Stimulated activated CD4-positive, alpha-beta T cell treated with anti-CD3 and anti-CD28 coated beads, Interleukin-12 subunit alpha, Interleukin-12 subunit beta, amount 100 ng/mL, for 4 hours (primary cell): ENCODE measurements around the gene TPM1.
"Not testable (repeated sequence)": the region's sequence is repeated elsewhere in the genome, so short reads cannot be mapped to it uniquely, and the experiment has no call there.

Experiments
- DNase-seq: peaks from one replicate; pipeline ENCODE4 v3.0.0-alpha.2; 2020

TPM1 gene

DNA sequence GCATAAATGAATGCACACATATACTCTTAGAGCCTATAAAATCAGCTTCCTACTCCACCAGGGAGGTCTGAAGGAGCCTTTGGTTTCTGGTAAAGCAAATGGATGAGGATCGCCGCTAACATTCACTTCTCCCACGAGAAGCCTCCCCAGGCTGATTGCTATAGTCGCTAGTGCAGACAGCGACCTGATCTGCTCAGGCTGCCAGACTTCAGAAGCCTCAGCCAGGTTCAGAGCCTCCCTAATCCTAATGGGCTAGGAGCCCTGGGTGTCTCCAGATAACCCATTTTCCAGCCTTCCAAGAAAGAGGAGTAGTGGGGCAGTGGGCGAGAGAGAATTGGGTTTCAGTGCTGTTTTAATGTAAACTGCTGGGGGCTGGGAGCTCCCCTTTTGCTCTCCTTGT, 35.4 kb downstream of the TPM1 start:
- DNase-seq, result no peak

DNA sequence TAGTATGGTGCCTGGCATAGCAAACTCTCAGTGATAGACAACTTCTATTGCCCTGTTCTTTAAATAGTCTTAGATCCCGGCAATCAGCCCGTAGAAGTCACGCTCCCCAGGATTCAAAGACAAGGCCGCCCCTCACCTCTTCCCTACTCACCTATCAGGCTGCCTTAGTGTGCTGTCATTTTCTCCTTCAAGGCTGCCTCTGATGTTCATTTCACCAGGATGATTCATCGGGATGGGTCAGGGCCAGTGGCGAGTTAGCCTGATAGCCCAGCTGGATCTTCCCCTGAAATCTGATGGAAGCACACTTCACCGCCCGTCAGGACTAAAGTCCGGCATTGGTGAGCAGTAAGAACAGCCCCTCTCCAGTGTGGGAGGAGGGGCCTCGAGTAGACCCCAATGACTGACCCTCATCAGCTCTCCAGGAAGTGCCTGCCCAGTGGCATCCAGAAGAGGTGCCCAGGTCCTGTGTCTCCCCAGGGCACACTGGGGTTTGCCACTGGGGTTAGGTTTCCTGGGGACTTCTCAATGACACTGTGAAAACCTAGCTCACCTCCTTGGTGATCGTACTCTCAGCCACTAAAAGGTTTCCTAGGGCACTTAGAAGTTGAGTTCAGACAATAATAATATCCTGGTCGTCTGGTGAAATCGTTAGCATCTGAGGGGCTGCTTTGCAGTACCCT, 37.5 kb downstream of the TPM1 start:
- DNase-seq, result no peak

DNA sequence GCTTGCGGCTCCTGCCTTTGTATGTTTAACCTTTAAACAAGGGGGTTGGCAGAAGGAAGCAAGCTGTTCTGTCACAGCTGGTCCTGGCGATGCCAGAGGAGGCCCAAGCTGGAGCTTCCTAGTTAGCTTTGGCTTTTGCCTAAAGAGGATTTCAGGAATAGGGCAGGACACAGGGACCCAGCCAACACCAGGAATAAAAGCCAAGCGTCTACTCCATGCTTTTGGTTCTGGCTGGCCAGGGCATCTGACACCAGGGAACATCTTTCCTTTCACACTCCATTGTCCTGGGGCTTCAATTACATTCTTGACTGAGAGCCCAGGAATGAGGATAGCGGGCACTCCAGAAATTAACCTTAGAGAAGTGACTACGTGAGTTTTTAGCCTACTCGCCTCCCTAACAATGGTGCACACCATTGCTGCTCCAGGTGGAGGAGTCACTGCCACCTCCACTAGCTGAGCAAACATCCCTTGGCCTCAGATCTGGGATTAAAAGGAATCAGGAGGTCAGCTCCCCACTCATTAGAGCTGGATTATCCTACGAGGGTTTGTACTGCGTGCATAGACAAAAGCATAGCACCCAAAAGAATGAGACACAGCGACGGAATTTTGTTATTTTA, 38.2 kb downstream of the TPM1 start:
- no peak for DNase-seq

DNA sequence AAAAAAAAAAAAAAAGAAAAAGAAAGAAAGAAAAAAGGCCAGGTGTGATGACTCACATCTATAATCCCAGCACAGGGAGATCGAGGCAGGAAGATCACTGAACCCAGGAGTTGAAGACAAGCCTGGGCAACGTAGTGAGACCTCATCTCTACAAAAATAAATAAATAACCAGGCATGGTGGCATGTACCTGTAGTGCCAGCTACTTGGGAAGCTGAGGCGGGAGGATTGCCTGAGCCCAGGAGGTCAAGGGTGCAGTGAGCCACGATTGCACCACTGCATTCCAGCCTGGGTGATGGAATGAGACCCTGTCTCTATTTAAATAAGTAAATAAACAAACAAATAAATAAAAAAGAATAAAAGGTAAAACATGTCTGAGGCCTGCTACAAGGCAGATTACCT, 39.8 kb downstream of the TPM1 start:
- no peak for DNase-seq

DNA sequence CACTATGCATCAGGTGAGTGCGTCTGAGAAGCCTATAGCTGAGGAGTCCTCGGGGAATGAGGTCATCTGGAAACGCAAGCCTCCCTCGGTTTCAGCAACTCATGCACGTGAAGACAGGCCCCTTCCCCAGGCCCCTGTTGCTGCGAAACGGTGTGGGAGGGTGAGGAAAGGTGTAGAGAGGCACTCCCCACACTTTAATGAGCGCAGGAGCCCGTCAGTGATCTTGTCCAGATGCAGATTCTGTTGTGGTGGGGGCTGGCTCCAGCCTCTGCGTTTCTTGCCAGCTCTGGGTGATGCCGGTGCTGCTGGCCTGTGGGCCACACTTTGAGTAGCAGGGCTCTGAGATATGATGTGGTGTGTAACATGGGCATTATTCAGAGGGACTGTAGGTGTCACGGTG, 40.5 kb downstream of the TPM1 start:
- DNase-seq, result no peak

DNA sequence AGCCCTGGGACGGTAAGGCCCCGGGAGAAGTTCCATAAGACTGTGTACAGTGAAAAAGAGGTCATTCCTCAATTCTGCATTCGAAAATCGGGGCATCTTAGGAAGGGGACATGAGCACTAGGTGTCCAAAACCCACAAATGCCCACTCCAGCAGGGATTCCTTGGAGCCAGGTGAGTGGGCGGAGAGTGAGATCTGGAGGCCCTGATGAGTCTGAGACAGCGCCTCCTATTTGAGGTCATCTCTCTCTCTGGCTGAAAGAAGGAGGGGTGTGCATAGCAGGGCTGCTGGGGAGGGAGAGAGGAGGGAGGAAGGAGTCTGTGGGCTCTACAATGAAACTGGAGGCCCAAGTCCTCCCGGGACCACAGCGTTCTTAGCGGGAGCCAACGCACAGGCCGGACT, 41.0 kb downstream of the TPM1 start:
- no peak for DNase-seq

DNA sequence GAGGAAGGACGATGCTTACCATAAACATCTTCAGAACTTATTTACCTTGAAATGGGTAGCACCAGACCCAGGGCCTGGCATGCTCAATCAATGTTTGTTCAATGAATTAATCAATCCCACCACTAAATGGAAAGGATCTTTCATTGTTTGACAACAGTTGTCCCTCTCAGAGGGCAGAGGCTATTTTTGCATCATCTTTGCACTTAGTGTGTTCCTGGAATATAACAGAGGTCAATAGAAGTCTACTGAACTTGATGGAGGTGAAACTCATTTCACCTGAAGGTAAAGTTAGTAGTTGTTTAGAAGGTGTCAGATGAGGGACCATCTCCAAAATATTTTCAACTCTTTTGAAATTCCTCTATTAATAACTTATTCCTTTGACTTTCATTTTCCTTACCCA, 42.3 kb downstream of the TPM1 start:
- DNase-seq, result no peak

DNA sequence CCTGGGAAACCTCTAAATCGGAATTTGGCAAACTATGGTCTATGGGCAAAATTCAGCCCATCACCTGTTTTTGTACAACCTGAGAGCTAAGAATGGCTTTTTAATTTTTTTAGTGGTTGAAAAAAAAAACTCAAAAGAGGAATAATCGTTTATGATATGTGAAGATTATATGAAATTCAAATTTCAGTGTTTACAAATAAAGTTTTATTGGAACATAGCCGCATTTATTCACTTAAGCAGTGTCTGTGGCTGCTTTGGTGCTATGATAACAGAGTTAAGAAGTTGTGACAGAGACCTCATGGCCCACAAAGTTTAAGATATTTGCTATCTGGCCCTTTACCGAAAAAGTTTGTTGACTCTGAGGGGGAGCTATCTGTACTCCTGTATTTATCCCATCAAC, 42.7 kb downstream of the TPM1 start:
- DNase-seq, result no peak

DNA sequence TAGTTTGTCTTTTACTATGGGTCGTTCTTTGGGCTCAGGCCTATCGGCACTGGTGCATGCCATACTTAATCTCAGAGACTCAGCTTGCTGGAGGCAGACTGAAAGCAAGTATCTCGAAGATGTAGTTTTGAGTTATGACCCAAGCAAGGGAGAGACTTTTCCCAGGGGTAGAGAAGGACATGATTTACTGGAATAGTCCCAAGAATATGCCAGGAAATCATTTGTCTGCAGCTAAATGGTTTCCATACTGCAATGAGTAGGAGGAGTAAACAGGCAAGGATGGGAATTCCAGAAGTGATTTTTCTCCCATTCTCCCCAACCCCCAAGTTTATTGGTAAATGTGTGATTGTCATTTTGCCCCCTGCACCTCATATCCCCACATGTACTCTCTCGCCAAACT, 43.7 kb downstream of the TPM1 start:
- no peak for DNase-seq

DNA sequence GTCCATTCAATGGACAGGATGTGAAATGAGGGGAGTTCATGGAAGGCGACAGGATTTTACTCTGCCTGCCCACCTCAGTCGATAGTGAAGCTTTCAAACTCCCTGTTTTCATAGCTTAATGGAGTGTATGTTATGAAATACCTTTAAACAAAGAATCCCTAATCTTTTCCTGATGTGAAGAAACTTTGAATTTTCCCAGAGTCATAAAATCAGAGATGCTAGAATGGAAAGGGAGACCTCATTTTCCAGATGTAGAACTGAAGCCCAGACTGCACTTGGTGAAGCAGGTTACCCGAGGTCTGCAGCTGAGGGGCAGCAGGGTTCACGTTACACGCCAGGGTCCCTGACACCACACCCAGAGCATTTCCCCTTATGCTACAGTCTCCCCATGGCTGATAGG, 44.4 kb downstream of the TPM1 start:
- no peak for DNase-seq

DNA sequence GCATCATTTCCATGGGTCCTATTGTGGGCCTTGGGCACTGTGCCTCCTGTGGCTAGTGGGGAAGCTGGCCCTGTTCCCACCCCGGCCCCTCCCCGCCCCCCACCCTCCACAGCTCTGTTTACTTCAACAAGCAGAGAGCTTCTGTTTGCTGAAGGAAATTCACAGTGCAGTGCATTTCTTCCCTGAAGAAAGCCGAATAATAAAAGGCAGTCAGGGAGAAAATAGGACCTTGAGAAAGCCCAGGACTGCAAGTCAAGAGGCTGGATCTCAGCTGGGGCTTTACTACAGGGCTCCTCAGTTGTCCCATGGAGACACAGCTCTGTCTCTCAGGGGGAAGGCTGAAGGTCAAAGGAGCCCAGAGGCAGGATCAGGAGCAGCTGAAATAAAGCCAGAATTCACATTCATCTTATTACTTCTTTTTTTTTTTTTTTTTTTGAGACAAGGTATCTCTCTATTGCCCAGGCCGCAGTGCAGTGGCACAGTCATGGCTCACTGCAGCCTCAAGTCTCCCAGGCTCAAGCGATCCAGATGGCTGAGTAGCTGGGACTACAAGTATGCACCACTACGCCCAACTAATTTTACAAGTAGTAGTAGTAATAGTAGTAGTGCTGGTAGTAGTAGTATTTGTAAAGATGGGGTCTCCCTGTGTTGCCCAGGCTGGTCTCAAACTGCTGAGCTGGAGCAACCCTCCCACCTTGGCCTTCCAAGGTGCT, 46.1 kb downstream of the TPM1 start:
- no peak for DNase-seq

DNA sequence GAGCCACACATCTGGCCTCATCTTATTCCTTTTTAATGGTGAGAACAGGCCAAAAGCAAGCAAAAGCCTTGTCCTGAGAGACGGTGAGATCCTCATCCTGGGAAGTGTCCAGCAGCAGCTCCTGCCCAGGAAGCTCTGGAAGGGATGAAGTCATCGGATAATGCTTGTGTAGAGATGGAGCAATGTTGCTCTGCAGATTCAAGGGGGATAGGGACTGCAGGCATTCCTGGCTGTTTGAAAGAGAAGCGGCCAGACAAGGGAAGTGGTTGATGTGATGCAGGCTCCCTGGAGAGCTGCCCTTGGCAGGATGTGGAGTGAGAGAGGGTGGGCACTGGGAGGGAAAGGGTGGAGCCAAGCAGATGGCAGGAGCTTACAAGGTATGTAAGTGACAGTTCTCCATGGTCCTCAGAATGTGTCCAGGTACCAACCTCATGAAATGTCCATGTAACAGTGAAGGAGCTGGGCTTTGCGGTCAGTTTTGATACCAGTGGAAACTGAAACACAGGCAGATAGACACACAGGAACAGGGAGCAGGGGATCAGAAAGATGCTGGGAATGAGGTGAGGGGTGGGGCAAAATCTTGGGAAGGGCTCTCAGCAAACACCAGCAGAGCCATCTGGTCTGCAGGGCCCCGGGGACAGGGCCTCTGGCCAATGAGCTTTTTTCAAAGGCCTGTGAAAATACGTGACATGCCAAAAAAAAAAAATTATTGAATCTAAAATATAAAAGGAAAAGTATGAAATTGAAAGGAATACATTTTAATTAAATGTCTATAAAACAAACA, 46.9 kb downstream of the TPM1 start:
- DNase-seq, result no peak

DNA sequence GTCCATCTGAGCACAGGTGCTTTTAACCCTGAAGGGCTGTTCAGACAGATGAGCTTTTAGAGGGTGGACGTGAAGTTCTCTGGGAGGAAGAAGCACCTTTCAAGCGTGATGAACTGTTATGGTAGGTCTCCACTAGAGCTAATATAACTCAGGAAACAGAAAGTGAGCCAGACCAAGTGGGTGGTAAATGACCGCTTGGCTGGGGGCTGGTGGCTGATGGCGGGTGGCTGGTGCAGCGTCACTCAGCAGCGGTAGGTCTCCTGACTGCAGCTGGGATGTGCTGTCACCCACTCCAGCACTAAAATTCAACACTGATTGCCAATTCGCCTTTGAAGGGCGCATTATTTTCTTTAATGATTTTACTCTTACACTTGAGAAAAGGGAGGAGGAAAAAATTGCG, 47.9 kb downstream of the TPM1 start:
- DNase-seq, result no peak

DNA sequence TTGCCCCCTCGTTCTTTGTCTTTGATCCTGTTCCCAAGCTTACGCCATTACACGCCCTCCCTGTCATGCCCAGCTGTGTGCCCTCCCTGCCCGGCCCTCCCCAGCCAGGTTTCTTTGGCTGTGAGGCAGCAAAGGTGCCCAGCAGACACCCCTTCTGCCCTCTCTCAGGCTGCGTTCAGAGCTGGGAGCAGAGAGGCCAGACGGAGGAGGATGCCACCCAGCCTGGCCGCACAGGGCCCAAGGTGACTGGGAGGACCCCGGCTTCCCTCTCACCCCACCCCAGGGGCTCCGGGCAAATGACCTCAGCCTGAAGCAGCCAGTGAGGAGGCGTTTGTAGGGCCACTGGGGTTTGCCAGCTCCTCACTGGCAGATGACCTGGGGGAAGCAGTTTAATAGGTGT, 48.3 kb downstream of the TPM1 start:
- no peak for DNase-seq

DNA sequence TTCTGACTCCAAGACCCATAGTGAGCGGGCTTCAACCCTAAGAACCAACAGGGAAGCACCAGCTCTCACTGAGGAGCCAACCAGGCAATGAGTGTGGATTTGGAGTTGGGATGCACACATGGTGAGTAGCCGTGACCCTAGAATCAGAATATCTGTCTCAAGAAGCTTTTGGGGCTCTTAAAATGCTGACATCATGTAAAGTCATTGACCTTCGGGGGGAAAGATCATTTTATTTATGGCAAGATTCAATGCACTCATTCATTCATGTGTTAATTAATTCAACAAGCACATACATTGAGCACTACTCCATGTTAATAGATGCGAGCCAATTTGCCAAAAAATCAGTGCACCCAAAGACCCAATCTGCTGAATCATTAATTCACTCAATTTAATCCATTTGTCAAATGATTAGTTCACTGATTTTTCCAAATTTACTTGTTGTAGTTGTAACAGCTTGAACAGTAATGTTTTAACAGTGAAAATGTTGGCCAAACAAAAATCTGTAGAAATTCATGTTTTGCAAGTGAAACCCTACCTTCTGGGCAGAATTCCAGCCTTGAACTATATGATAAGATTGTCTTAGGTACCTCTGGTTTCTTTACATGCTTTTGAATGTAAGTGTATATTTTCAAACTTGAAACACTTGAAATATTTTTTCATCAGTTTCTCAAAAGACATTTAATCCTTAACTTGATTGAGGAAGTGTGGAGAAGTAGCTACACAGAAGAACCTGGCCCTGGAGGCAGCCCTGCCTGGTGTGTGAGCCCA, 49.3 kb downstream of the TPM1 start:
- DNase-seq, result no peak

DNA sequence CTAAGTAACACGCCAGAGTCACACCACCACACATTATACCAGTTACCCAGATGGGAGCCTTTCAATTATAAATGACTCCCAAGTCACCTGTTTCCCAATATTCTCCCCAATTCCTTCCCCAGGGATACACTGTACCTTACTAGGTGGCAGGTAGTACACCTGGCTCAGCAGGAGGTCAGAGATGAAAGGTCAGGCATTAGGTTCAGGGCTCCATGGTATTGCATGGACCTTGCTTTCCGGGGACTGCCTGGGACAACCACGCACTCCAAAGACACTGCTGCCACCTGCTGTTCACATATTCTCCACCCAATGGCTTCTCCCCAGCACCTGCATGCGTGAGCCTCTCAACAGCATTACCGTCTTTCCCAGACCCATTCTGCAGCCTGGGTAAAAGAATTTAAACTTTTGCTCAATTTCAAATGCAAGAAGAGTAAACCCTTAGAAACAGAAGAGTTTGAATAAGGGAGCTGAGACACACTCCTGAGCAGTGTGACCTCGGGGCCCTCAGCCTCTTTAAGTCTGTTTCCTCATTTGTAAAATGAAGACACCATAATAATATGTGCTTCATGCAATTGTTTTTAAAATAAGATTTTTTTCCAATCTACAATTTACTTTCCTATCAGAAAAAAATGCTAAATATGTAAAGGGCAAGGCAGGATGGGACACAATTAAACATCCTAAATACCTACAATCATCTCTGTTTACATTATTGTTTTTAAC, 51.1 kb downstream of the TPM1 start:
- peak; percentile 66 for DNase-seq

DNA sequence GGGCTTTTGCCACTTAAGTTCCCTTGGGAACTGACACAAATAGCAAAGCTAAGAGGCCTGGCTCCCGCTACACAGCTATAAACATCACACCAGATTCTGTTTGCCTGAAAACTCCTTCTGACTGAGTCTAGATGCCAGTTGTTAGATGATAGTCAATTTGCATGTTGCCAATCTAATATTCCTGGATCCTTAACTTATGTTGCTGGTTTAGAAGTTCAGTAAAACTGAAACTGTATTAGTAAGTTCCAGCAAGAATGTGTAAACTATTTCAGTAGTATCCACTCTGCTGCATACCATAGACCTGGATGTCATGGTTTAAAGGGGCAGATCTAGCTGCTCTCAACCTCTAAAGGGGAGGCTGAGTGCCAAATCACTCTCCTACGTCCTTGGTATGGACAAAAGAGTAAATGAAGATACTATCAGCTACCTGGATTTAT, 52.0 kb downstream of the TPM1 start:
- DNase-seq, result no peak

DNA sequence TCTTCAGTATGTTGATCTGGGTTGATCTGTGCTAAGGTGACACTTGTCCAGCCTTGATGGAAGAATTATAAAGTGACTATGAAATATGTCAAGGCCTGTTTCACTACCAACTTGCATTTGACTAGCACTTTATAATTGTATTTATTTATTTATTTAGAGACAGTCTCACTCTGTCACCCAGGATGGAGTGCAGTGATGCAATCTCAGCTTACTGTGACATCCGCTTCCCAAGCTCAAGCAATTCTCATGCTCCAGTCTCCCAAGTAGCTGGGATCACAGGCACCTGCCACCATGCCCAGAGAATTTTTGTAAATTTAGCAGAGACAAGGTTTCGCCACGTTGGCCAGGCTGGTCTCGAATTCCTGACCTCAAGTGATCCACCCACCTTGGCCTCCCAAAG, 53.6 kb downstream of the TPM1 start:
- DNase-seq, result no peak

DNA sequence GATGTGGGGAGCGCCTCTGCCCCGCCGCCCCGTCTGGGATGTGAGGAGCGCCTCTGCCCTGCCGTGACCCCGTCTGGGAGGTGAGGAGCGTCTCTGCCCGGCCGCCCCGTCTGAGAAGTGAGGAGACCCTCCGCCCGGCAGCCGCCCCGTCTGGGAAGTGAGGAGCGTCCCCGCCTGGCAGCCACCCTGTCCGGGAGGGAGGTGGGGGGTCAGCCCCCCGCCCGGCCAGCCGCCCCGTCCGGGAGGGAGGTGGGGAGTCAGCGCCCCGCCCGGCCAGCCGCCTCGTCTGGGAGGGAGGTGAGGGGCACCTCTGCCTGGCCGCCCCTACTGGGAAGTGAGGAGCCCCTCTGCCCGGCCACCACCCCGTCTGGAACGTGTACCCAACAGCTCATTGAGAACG, 56.4 kb downstream of the TPM1 start:
- not testable (repeated sequence) for DNase-seq

DNA sequence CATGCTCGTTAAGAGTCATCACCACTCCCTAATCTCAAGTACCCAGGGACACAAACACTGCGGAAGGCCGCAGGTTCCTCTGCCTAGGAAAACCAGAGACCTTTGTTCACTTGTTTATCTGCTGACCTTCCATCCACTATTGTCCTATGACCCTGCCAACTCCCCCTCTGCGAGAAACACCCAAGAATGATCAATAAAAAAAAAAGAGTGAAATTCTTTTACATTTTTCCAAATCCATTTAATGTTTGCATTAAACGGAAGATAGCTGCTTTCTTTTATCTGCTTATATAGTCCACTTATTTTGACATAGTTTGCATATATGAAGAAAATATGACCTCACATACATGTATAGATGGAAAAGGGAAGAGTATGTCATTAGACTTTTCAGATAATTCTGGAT, 57.0 kb downstream of the TPM1 start:
- not testable (repeated sequence) for DNase-seq

DNA sequence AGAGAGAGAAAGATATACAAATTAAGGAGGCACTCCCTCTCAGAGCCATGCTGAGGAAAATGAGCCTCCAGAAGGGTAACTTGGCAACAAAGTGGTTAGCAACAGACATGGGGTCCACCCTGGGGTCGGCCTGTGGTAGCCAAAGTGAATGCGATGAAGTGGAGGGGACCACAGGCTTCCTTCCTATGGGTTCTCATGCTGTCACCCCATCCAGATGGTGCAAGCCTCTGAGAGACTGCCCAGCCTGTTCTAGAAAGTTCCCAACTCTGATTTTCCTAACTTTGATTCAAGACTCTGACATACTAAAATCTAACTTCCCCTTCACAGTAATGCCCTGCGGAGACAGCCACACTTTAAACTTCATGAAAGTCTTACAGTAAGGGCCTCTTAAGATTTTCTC, 60.9 kb downstream of the TPM1 start:
- no peak for DNase-seq

DNA sequence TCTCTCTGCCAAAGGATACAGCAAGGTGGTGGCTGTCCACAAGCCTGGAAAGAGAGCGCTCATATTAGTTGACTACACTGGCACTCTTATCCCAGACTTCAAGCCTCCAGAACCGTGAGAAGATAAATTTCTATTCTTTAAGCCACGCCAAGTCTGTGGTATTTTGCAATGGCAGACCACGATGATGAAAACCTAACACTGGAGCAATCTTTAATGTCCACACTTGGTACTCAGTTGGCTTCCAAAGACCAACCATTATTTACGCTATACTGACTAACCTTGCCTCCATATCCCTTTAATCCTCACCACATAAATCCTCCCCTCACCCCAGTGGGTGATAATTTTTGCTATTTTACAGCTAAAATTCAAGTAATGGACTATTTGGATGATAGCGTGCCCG, 62.2 kb downstream of the TPM1 start:
- no peak for DNase-seq
